Medulla oblongata (tissue), 1 donor: Measurements from ENCODE around the gene CCL23.
"Not testable (repeated sequence)": the region's sequence is repeated elsewhere in the genome, so short reads cannot be mapped to it uniquely, and the experiment has no call there.

Source experiments
- DNase-seq: peaks from one replicate; pipeline ENCODE4 v3.0.0-alpha.2; 2015; ENCODE audit errors: extremely low spot score

CCL23 gene

GRCh38 chr17:36004594-36005108, 13.1 kb downstream of the CCL23 start:
- no peak for DNase-seq

DNA sequence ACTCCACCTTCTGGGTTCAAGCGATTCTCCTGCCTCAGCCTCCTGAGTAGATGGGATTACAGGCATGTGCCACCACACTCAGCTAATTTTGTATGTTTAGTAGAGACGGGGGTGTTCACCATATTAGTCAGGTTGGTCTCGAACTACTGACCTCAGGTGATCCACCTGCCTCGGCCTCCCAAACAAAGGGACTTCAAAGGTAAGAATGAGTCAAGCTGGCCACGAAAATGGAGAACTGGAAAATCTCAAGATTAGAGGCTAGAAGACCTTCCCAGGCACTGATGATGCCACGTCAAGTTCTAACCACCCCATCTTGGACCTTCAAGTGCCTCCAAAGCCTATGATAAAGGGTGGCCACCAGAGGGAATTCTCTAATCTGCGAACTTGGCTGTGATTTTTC, 15.1 kb downstream of the CCL23 start:
- DNase-seq = no peak

GRCh38 chr17:36001862-36002603, 15.7 kb downstream of the CCL23 start:
- no peak for DNase-seq

DNA sequence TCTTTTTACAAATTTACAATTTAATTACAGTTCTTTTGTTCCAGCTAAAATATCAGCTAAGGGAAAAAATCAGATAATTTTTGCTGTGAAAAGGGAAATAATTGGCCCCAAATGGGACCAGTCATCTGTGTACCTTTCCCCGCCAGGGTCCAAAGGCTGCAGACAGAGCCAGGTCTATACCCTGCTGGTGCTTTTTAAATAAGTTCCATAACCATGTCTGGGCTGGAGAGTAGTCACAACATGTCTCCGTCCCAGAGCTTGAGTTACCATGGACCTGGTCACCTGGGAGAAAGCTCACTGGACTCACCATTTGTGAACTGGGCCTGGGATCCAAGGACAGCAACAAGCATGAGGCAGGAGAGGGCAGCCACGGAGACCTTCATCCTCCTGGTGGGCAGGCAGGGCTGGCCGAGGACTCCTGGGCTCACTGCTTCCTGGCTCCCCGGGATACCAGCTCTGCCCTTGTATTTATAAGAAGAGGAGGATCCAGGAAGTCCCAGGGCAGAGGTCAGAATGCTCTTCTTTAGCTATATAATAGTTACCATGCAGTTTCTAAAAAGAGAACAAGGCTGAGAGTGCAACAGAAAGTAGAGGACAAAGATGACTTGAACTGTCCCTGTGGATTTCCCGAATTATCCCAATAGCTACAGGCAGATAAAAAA, 16.5 kb downstream of the CCL23 start, which contains the start of gene CCL15:
Gene CCL15, minus strand, starts transcription at position 444 of the 662 bp plus-strand sequence. Its CDS starts 61 bp downstream, at position 383.
- no peak for DNase-seq

- no peak for DNase-seq
These were observed 17.1 kb downstream of the CCL23 start for GRCh38 chr17:36000732-36001109.

DNA sequence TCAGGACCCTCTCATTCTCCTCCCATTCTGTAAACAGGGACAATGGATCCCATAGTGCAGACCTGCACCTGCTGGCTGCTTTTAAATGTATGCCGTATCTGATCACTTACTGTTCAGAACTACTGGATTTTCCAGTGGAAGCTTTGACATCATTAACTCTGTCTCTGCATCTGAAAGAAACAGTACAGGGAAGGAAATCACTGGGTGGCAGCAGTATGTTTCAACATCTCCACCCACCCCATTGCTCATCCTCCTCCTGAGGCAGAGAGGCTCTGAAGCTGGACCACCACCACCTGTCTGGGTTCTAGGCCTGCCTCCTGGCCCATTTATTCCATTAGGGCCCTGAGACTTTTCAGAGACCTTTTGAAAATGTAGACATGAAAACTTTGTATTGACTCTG, 19.0 kb downstream of the CCL23 start:
- DNase-seq = no peak

- DNase-seq = no peak
These were observed 19.7 kb downstream of the CCL23 start for GRCh38 chr17:35998018-35998545.

DNA sequence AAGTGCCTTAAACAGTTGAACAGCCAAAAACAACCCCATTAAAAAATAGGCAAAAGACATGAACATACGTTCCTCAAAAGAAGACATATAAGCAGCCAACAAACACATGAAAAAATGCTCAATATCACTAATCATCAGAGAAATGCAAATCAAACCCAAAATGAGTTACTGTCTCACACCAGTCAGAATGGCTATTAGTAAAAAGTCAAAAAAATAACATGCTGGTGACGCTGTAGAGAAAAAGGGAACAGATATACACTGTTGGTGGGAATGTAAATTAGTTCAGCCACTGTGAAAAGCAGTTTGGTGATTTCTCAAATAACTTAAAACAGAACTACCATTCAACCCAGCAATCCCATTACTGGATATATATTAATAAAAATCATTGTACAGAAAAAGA, 22.4 kb downstream of the CCL23 start:
- DNase-seq = not testable (repeated sequence)

- DNase-seq = no peak
These were observed 26.7 kb downstream of the CCL23 start for GRCh38 chr17:35991075-35991474.

- no peak for DNase-seq
These were observed 29.6 kb downstream of the CCL23 start for GRCh38 chr17:35988164-35988563.

DNA sequence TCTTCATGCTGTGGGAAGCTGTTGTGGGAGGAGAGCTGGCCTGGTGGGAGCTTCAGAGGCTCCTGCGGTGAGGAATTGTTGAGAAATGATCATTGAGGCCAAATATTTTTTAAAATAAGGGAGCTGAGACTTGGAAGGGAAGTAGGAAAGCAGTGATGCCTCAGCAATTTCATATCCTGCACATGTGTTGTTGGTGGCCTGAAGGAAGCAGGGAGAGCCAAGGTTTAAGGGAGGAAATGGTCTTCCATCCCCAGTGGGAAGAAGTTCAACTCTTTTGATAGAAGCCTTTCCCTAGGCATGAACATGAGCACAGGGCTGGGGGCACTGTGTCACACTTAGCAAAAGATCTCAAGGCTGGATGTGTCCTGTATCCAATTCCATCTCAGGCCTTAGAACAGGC, 31.1 kb downstream of the CCL23 start, which contains the start of gene CCL14:
Gene CCL14, minus strand, starts transcription at position 87 of the 400 bp plus-strand sequence. Its CDS starts 80 bp downstream, at position 7.
- DNase-seq = no peak

- DNase-seq = no peak
These were observed 33.6 kb downstream of the CCL23 start for GRCh38 chr17:35984140-35984539.

GRCh38 chr17:35982409-35983191, 35.2 kb downstream of the CCL23 start:
- no peak for DNase-seq

DNA sequence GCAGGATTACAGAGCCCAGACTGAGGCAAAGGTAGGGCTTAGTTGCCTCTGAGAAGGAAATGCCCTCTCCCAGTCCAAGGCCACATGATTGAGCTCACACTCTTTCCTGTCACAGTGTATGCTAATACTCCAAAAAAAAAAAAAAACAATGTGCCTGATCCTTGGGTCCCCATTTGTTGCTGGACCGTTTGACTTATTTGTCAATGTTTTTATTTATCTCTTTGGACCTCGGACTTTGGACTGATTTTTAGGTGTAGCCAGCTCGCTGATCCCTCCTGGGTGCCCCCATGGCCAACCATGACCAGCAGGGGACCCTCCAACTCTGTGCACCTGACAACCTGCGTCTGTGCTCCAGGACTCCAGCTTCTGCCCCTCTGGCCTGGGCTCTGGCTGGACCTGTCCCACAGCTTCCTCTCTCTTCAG, 35.9 kb downstream of the CCL23 start:
- no peak for DNase-seq

DNA sequence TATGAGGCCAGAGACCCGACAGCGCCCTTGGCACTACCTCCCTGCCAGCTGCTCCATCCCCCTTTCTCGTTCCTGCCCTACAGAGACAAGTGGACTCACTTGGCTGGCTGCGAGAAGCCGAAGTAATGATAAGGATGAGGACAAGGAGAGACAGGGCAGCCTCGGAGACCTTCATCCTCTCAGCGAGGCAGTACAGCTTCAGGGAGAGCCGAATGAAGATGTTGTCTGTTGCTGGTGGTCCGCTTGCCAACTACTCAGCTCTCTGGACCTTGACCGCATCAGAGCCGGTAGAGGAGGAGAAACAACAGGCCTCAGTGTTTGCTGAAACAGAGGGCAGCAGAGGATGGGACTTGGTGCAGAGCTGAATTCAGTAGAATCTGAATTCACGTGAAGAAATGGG, 36.5 kb downstream of the CCL23 start, which contains the start of gene CCL16:
Gene CCL16, minus strand, starts transcription at position 252 of the 400 bp plus-strand sequence. Its CDS starts 77 bp downstream, at position 175.
- DNase-seq = no peak

DNA sequence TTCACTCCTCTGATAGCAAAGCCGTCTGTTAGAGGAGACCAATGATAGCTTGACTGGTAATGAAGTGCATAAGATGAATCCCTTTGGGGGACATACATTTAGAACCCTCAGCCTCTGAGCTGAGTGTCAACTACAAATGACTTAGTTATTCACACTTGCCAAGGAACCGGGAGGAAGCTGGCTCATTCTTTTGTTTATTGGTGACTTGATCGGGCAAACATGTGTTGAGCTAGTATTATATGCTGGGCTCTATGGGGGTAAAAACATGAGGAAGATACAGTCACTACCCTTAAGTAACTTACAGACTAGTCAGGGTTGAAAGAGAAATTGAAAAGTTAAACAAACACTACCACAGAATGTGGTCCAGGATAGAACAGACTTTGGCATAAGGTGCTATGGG, 39.4 kb downstream of the CCL23 start:
- DNase-seq = no peak

GRCh38 chr17:35977509-35977908, 40.3 kb downstream of the CCL23 start:
- DNase-seq = no peak

DNA sequence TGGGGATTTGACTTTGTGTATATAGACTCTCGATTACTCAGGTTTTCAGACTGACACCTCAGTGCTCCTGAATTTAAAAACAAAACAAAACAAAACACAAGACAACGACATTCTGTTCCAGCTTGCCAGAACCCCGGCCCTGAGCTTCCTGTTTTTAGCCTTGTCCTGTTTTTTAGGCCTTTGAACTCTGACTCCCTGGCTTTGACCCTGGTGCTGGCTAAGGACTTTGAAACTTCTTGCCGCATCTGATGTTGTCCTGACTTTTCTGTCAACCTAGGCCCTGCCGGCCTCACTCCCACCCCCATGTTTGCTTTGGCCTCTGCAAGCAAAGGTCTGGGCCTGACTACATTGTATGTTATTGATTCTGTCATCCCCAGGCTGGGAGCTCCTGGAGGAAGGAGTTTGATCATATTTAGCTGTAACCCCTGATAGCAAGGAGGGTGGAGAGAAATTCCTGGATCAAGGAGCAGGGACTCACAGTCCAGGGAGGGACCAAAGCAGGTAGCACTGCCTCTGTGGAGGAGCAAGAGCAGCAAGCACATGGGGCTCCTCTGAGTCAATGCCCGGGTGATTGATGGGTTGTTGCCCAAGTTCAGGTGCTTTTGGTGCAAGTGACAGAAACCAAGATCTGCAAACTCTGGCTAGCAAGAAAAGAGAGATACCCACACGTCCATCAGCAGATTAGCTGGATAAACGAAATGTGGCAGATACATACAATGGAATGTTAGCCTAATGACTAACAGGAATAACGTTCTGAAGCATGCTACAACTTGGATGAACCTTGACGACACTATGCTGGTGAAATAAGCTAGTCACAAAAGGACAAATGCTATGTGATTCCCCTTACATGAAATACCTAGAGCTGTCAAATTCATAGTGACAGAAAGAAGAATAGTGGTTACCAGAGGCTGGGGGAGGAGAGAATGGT, 44.2 kb downstream of the CCL23 start:
- no peak for DNase-seq

- DNase-seq = no peak
These were observed 44.8 kb downstream of the CCL23 start for GRCh38 chr17:35972945-35973332.

- no peak for DNase-seq
These were observed 45.2 kb downstream of the CCL23 start for GRCh38 chr17:35972535-35972934.

DNA sequence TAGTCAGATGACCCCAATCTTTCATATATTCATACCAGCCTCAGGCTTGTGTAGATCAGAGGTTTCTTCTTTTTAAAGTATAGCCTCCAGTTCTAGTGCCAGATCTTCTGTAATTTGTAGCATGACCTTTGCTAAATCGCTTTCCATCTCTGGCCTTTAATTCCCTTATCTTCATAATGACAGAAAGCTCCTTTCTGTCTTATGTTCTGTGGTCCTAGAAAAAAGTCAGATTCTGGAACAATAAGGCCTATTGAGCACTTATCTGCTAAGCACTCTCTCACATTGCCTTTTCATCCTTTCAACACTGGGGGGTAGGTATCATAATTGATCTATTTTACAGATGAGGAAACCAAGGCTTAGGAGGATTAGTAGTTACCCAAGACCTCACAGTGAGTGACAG, 45.7 kb downstream of the CCL23 start:
- DNase-seq = no peak
